Activated CD4-positive, alpha-beta T cell treated with anti-CD3 and anti-CD28 coated beads, Interleukin-2, Interleukin-6, amounts not matched to agents 100 ng/mL and 50 ng/mL, durations not matched to agents 16 hours and 8 hours (primary cell): Measurements from ENCODE around the gene HRAS.
"Not testable (repeated sequence)": the region's sequence is repeated elsewhere in the genome, so short reads cannot be mapped to it uniquely, and the experiment has no call there.

Experiments
- DNase-seq: peaks from one replicate; pipeline ENCODE4 v3.0.0-alpha.2; 2020

Gene HRAS

GRCh38 chr11:532527-532985 lies 2.8 kb downstream of the HRAS start:
- no peak for DNase-seq

GRCh38 chr11:531919-532526 lies 3.4 kb downstream of the HRAS start:
- DNase-seq = no peak

GRCh38 chr11:530960-531831 lies 4.2 kb downstream of the HRAS start:
- no peak for DNase-seq

- no peak for DNase-seq
Measured at GRCh38 chr11:529728-530411, 5.5 kb downstream of the HRAS start.

GRCh38 chr11:528815-529727 lies 6.3 kb downstream of the HRAS start:
- DNase-seq = no peak

GRCh38 chr11:528166-528814 lies 7.1 kb downstream of the HRAS start:
- no peak for DNase-seq

GRCh38 chr11:526192-526591 lies 9.2 kb downstream of the HRAS start:
- DNase-seq = no peak

- no peak for DNase-seq
Measured at GRCh38 chr11:521177-521688, 14.1 kb downstream of the HRAS start.

- no peak for DNase-seq
Measured at GRCh38 chr11:520428-521176, 14.8 kb downstream of the HRAS start.

GRCh38 chr11:518463-519202 lies 16.7 kb downstream of the HRAS start:
- DNase-seq = peak; percentile 93

GRCh38 chr11:516918-517685 lies 18.3 kb downstream of the HRAS start:
- DNase-seq = not testable (repeated sequence)

- no peak for DNase-seq
Measured at GRCh38 chr11:516400-516799, 19.0 kb downstream of the HRAS start.

- no peak for DNase-seq
Measured at GRCh38 chr11:515131-515530, 20.2 kb downstream of the HRAS start.

GRCh38 chr11:514606-515005 lies 20.8 kb downstream of the HRAS start:
- no peak for DNase-seq

GRCh38 chr11:512761-513595 lies 22.4 kb downstream of the HRAS start:
- DNase-seq = no peak

- DNase-seq = no peak
Measured at GRCh38 chr11:508956-509355, 26.4 kb downstream of the HRAS start.

- no peak for DNase-seq
Measured at GRCh38 chr11:507727-508515, 27.5 kb downstream of the HRAS start.
